CD14-positive monocyte (primary cell): ENCODE results near the gene NDUFB7. TPM values are rescaled to one million over a fixed set of nuclear protein-coding genes. Genes with fewer than 3 reads are reported as not detected.
A peak's percentile ranks its signal among the peaks of the same experiment; 100 is the strongest.

Experiments
- DNase-seq, 3 donors: peaks; one replicate each; pipeline ENCODE4 v3.0.0-alpha.2; 2011 to 2022
- H2AFZ ChIP-seq: 2 replicates; pipeline ENCODE4 v1.6.0; 2012; ENCODE audit warnings: mild to moderate bottlenecking, low read depth, low read length, inconsistent platforms; ENCODE audit not compliant: insufficient read depth, poor library complexity, severe bottlenecking
- H3K27ac ChIP-seq, 2 donors: 1 replicate in 1 of 2; 2 replicates in 1 of 2; pipeline ENCODE4 v1.5.1; 2012 to 2013; ENCODE audit warnings: low read length in 2 of 2, control low read depth in 1 of 2, inconsistent platforms in 1 of 2, low read depth in 1 of 2, mild to moderate bottlenecking in 1 of 2
- H3K27me3 ChIP-seq, 2 donors: one replicate each; pipeline versions ENCODE4 v1.6.0 to v1.6.1; 2011 to 2013; ENCODE audit warnings: low read length in 2 of 2; ENCODE audit not compliant: control insufficient read depth in 2 of 2, insufficient read depth in 2 of 2
- H3K36me3 ChIP-seq, 2 donors: replicated peaks in 1 of 2; 1 replicate in 1 of 2; 2 replicates in 1 of 2; pipeline versions ENCODE4 v1.5.1 to v1.6.1; 2012 to 2013; ENCODE audit warnings: low read length in 2 of 2, control low read depth in 1 of 2, inconsistent platforms in 1 of 2, mild to moderate bottlenecking in 1 of 2; ENCODE audit not compliant: insufficient read depth in 2 of 2, control insufficient read depth in 1 of 2
- H3K4me1 ChIP-seq, 2 donors: 1 replicate in 1 of 2; 2 replicates in 1 of 2; pipeline versions ENCODE4 v1.5.1 to v1.6.1; 2012 to 2013; ENCODE audit warnings: low read length in 2 of 2, control low read depth in 1 of 2, inconsistent platforms in 1 of 2, mild to moderate bottlenecking in 1 of 2, moderate library complexity in 1 of 2; ENCODE audit not compliant: insufficient read depth in 2 of 2, control insufficient read depth in 1 of 2
- H3K4me2 ChIP-seq: replicated peaks from 2 replicates; pipeline ENCODE3; 2012; ENCODE audit warnings: low read length, moderate library complexity, mild to moderate bottlenecking; ENCODE audit not compliant: poor library complexity, severe bottlenecking; ENCODE audit errors: extremely low read depth
- H3K4me3 ChIP-seq, 3 experiments: fragments of 200-600 bp in 1 of 3; sonication (generic) in 1 of 3; replicated peaks in 1 of 3; 1 replicate in 2 of 3; 2 replicates in 1 of 3; pipeline ENCODE4 v1.5.1; 2011 to 2013; ENCODE audit warnings: low read length in 3 of 3, mild to moderate bottlenecking in 3 of 3, control low read depth in 2 of 3, low read depth in 2 of 3, inconsistent platforms in 1 of 3, moderate library complexity in 1 of 3
- H3K79me2 ChIP-seq: 2 replicates; pipeline ENCODE4 v1.6.0; 2012; ENCODE audit warnings: mild to moderate bottlenecking, control low read depth, inconsistent platforms, low read length, moderate library complexity; ENCODE audit not compliant: insufficient read depth
- H3K9ac ChIP-seq: 2 replicates; pipeline ENCODE4 v1.6.0; 2017; ENCODE audit warnings: low read length, mild to moderate bottlenecking; ENCODE audit not compliant: insufficient read depth, poor library complexity, severe bottlenecking
- H3K9me3 ChIP-seq, 2 donors: replicated peaks in 1 of 2; 1 replicate in 1 of 2; 2 replicates in 1 of 2; pipeline versions ENCODE4 v1.5.1 to v1.6.1; 2012 to 2013; ENCODE audit warnings: low read length in 2 of 2, control low read depth in 1 of 2; ENCODE audit not compliant: control insufficient read depth in 1 of 2, insufficient read depth in 1 of 2
- H4K20me1 ChIP-seq: 2 replicates; pipeline ENCODE4 v1.6.0; 2012; ENCODE audit warnings: mild to moderate bottlenecking, low read length, control low read depth, moderate library complexity; ENCODE audit not compliant: insufficient read depth
- H3K27ac Mint-ChIP-seq, 7 donors: one replicate each; pipeline ENCODE4 v1.8.0; 2020; ENCODE audit warnings: mild to moderate bottlenecking in 7 of 7, mixed read lengths in 7 of 7, moderate library complexity in 6 of 7, inconsistent platforms in 2 of 7
- H3K27me3 Mint-ChIP-seq, 3 donors: one replicate each; pipeline ENCODE4 v1.8.0; 2021 to 2022; ENCODE audit warnings: low read depth in 3 of 3, mild to moderate bottlenecking in 3 of 3, mixed read lengths in 3 of 3, moderate library complexity in 3 of 3, inconsistent platforms in 1 of 3
- H3K36me3 Mint-ChIP-seq, 2 donors: one replicate each; pipeline ENCODE4 v1.8.0; 2020; ENCODE audit warnings: mixed read lengths in 2 of 2, inconsistent platforms in 1 of 2, mild to moderate bottlenecking in 1 of 2
- H3K4me1 Mint-ChIP-seq: one replicate; pipeline ENCODE4 v1.8.0; 2020; ENCODE audit warnings: mild to moderate bottlenecking, mixed read lengths
- H3K4me3 Mint-ChIP-seq, 2 donors: one replicate each; pipeline ENCODE4 v1.8.0; 2020; ENCODE audit warnings: mild to moderate bottlenecking in 2 of 2, mixed read lengths in 2 of 2, moderate library complexity in 1 of 2
- H3K9me3 Mint-ChIP-seq, 7 donors: one replicate each; pipeline ENCODE4 v1.8.0; 2020 to 2022; ENCODE audit warnings: mixed read lengths in 7 of 7, mild to moderate bottlenecking in 6 of 7, moderate library complexity in 6 of 7, inconsistent platforms in 2 of 7
- WGBS: methylation state at CpG from one replicate; pipeline ENCODE4 v1.1.5; 2013; ENCODE audit warnings: missing lambda C conversion rate; ENCODE audit not compliant: insufficient coverage; 5-methylcytosine and 5-hydroxymethylcytosine counted together
- intact Hi-C, 2 donors: fragments of 100-400 bp; cut with micrococcal nuclease; formaldehyde crosslinking; loops; one replicate each; pipeline versions ENCODE4 v1.15.0 to v1.15.1; 2023
- polyA plus RNA-seq, 3 donors: library from polyadenylated mRNA; depleted of rRNA in 1 of 3; unstranded in 2 of 3; stranded (reverse) in 1 of 3; fragments of 300-500 nt in 2 of 3; fragments of >200 nt in 1 of 3; fragmentation: Illumina TruSeq in 2 of 3; gene quantifications; 1 replicate in 2 of 3; 2 replicates in 1 of 3; pipeline ENCODE4 v1.2.3, GENCODE V29; 2012 to 2021
- TF ChIP-seq, protein P1 (sequence below): fragments of 200-600 bp; IDR thresholded peaks from one replicate; pipeline ENCODE4 v1.8.0; 2022; ENCODE audit warnings: antibody characterized with exemption, mild to moderate bottlenecking

Gene NDUFB7
- polyA plus RNA-seq, 3 donors = 137 to 313 (median 204) TPM

DNA sequence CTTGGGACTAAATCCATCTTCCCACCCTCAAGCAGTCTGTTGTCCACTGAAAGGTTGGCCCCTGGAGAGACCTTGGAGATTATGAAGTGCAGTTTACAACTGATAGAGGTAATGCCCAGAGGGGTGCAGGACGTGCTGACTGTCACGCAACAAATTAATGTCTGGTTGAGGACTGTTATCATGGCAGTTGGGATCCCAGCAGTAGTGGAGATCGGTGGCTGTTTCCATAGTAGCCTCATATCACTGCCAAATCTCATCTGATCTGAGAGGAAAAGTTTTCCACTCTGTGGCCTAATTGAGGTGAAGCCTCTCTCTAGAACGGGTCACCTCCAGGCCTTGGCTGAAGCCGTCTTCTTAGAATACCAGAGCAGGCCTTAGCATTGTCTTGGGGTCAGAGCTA, 38.4 kb downstream of the NDUFB7 start:
- Mint-ChIP-seq H3K27ac (peak overlapping the region in 3 of 7 donors; percentile 21 to 62 (median 25)), H3K4me1 (peaks cover 37% of the 10 kb centered on the region), H3K4me3 (no peak overlapping the region), H3K36me3 (peaks cover 2 to 7% of the 10 kb centered on the region in 2 donors), H3K9me3 (peaks cover 0 to 3% (median 0%) of the 10 kb centered on the region in 7 donors), H3K27me3 (no peaks in the 10 kb centered on the region)
- no peaks in the 10 kb centered on the region for H3K27me3 ChIP-seq
- H3K4me1 ChIP-seq = peaks cover 35 to 37% of the 10 kb centered on the region in 2 donors
- no peaks in the 10 kb centered on the region for H3K9me3 ChIP-seq
- peaks cover 66% of the 10 kb centered on the region for H3K79me2 ChIP-seq
- TF ChIP-seq, protein P1, sequence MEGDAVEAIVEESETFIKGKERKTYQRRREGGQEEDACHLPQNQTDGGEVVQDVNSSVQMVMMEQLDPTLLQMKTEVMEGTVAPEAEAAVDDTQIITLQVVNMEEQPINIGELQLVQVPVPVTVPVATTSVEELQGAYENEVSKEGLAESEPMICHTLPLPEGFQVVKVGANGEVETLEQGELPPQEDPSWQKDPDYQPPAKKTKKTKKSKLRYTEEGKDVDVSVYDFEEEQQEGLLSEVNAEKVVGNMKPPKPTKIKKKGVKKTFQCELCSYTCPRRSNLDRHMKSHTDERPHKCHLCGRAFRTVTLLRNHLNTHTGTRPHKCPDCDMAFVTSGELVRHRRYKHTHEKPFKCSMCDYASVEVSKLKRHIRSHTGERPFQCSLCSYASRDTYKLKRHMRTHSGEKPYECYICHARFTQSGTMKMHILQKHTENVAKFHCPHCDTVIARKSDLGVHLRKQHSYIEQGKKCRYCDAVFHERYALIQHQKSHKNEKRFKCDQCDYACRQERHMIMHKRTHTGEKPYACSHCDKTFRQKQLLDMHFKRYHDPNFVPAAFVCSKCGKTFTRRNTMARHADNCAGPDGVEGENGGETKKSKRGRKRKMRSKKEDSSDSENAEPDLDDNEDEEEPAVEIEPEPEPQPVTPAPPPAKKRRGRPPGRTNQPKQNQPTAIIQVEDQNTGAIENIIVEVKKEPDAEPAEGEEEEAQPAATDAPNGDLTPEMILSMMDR = no peak
- no peak overlapping the region for H3K4me2 ChIP-seq
- no peak overlapping the region for H3K4me3 ChIP-seq
- H3K9ac ChIP-seq = no peak overlapping the region
- H4K20me1 ChIP-seq = peaks cover 5% of the 10 kb centered on the region
- intact Hi-C loops = loop anchor here in 1 of 2 donors (5.0 kb wide), 1 partner anchor 36 kb away; the partner anchor contains the start of gene GIPC1
- no peak overlapping the region for H2AFZ ChIP-seq
- H3K27ac ChIP-seq = no peak overlapping the region
- WGBS = 100% methylated on average over 2 of the region's 5 CpGs
- H3K36me3 ChIP-seq = peaks cover 0 to 2% of the 10 kb centered on the region in 2 donors
- no peak for DNase-seq

DNA sequence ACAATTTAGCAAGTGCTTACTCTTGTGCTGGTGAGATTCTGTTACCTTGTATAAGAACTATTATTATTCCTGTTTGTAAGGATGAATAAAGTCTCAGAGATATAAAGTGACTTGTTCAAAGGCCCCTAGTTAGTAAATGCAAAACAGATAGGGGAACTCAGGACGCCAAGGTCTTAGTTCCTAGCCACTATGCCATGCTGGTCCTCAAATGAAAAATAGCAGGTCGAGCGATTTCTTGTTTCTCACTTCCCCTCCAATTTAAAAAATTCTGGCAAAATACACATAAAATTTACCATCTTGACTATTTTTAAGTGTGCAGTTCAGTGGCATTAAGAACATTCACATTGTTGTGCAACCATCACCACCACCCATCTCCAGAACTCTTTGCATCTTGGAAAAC, 41.4 kb downstream of the NDUFB7 start:
- peak overlapping the region; percentile 62 to 98 (median 85) for H3K27ac Mint-ChIP-seq
- intact Hi-C loops = loop anchor here in 1 of 2 donors (5.0 kb wide), 1 partner anchor 33 kb away; the partner anchor contains the start of gene GIPC1
- Histone ChIP-seq H3K4me1 (peaks cover 32 to 34% of the 10 kb centered on the region in 2 donors), H2AFZ (peak overlapping the region; percentile 87), H3K36me3 (peaks cover 0 to 2% of the 10 kb centered on the region in 2 donors), H3K79me2 (peaks cover 50% of the 10 kb centered on the region), H3K4me3 (peak overlapping the region in 2 of 3 experiments; percentile 88 to 93), H3K9ac (no peak overlapping the region), H3K27me3 (no peaks in the 10 kb centered on the region), H4K20me1 (no peaks in the 10 kb centered on the region), H3K27ac (peak overlapping the region in 1 of 2 donors; percentile 77), H3K4me2 (peak overlapping the region; percentile 99), H3K9me3 (no peaks in the 10 kb centered on the region)
- WGBS = 0% methylated on average over 2 of the region's 3 CpGs
- peaks cover 2 to 7% of the 10 kb centered on the region in 2 donors for H3K36me3 Mint-ChIP-seq
- H3K27me3 Mint-ChIP-seq = no peaks in the 10 kb centered on the region
- H3K9me3 Mint-ChIP-seq = peaks cover 0 to 4% (median 0%) of the 10 kb centered on the region in 7 donors
- TF ChIP-seq, protein P1 = no peak
- peaks cover 28% of the 10 kb centered on the region for H3K4me1 Mint-ChIP-seq
- H3K4me3 Mint-ChIP-seq = peak overlapping the region in 1 of 2 donors; percentile 87
- DNase-seq = no peak
